Occipital lobe (tissue), 2 donors: Measurements from ENCODE around the gene GTF2IRD1. TPM values are rescaled to one million over a fixed set of nuclear protein-coding genes. Genes with fewer than 3 reads are reported as not detected.
"Not testable (repeated sequence)": the region's sequence is repeated elsewhere in the genome, so short reads cannot be mapped to it uniquely, and the experiment has no call there.

Experiments used
- DNase-seq: peaks from one replicate; lab custom pipeline; 2025; lab: John Stamatoyannopoulos, UW
- total RNA-seq: library from RNA; depleted of rRNA; stranded (reverse); fragments of >200 nt; gene quantifications from one replicate; pipeline ENCODE4 v1.2.3, GENCODE V29; 2014

Gene GTF2IRD1
- total RNA-seq, 1 donor from 2014 or later: 16.1 TPM

DNA sequence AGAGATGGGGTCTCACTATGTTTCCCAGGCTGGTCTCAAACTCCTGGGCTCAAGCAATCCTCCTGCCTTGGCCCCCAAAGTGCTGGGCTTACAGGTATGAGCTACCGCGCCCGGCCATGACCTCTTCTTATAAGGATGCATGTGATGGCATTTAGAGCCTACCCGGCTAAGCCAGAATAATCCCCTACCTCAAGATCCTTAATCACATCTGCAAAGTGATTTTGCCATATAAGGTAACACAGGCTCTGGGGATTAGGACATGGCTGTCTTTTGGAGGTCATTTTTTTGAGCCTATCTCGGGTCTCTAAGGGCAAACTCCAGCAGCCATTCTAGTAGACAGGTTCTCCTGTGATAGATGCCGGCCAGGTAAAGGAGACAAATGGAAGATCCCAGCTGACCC is 39.6 kb downstream of the GTF2IRD1 start:
- DNase-seq: no peak

DNA sequence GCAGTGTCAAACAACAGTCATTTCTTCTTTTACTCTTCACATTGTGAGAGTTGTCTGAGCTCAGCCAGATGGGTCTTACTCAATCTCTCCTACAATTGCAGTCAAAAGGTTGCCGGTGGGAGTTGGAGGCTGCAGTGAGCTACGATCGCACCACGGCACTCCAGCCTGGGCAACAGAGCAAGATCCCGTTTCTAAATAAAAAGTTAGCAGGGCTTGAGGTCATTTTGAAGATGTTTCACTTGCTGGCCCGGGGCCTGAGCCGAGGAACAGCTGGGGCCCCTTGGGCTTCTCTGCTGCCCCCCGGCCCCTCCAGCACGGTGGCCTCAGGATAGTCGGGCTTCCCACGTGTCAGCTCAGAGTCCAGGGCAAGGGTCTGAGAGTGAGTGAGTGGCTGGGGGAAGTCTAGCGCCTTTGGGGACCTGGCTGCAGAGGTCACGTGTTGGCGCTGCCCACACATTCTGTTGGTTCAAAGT is 40.4 kb downstream of the GTF2IRD1 start:
- no peak for DNase-seq

DNA sequence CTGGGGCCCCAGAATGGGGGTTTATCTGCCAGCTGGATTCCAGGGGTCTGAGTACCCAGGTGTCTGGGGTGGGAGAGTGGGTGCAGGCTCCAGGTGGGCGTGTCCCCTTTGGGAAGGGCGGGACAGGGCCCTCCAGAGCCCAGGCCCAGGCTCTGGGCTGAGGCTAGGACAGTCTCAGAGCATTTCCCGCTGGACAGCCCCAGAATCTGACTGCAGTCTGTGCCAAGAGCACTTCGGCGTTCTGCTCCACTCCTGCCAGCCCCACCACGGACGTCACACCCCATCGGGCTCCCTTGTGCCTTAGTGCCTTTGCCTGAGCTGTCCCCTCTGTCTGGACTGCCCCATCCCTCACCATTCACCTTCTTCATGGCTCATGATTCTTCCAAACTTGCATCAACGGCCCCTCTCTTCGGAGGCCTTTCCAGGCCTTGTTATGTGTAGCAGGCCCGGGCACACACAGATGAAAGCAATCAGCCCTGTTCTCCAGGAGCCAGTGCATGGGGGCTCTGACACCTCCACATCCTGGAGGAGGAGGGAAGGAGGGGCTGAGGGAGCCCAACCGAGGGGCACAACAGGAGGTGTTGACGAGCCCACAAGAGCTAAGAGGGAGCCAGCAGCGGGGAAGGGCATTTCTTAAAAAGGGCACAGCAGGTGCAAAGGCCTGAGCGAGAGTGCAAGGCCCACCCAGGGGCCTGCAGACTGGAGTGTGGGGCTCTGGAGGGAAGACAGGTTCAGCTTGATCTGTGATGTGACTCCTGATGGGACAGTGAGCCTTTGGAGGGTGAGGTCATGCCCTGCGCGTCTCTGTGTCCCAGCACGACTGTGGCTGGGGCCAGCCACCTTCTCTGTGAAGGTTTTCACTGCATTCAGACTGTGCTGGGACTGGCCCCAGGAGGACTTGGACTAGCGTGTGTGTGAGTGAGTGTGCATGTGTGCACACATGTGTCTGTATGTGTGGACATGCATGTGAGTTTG is 41.7 kb downstream of the GTF2IRD1 start:
- no peak for DNase-seq

DNA sequence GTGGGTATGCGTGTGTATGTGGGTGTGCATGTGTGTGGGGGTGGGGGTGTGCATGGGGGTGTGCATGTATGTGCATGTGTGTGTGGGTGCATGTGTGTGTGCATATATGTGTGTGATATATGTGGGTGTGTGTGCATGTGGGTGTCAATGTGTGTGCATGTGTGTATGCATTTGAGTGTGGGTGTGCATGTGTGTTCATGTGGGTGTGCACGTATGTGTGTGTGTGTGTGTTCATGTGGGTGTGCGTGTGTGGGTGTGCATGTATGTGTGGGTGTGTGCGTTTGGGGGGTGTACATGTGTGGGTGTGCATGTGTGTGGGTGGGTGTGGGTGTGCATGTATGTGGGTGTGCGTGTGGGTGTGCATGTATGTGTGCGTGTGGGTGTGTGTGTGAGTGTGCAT is 42.6 kb downstream of the GTF2IRD1 start:
- DNase-seq: no peak

DNA sequence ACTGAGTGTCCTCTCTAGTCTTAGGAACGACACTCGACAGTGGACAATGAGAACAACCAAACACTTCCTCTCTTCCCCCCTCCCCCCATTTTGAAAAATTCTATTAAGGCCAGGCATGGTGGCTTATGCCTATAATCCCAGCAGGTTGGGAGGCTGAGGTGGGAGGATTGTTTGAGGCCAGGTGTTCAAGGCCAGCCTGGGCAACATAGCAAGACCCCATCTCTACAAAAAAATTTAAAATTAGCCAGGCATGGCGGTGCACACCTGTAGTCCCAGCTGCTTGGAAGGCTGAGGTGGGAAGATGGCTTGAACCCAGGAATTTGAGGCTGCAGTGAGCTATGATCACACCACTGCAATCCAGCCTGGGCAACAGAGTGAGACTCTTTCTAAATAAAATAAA is 43.1 kb downstream of the GTF2IRD1 start:
- DNase-seq: not testable (repeated sequence)

DNA sequence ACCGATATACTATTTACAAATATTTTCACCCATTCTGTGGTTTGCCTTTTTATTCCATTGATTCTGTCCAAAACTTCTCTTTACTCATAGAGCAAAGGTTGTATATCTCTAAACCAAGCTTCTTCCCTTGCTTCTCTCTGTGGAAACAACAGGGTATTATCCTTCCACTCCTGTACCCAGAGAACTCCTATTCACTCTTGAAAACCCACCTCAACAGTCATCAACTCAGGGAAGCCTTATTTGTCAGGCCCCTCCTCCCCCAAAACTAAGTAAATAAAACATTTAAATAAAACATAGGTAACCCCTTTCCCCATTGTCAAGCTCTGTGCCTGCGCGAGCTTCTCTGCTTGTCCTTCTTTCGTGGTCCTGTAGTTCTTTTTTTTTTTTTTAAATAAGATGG is 44.6 kb downstream of the GTF2IRD1 start:
- DNase-seq: no peak

GRCh38 chr7:74498996-74499834 is 45.5 kb downstream of the GTF2IRD1 start:
- DNase-seq: no peak

DNA sequence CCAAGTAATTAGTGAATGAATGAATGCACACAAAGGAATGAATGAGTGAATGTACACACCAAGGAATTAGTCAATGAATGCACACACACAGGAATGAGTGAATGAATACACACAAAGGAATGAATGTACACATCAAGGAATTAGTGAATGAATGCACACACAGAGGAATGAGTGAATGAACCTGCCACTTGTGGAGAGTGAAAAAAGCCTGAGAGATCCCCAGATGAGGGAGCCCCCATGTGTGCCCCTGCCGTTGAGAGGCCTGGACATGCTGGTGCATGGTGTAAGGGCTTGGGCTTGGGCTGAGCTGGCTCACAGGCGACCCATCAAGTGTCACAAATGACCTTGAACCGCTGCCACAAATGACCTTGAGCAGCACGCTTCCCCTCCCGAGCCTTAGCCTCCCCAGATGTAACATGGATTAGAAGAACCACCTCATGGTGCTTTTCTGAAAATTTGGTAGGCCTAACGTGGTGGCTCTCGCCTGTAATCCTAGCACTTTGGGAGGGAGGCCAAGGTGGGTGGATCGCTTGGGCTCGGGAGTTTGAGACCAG is 46.2 kb downstream of the GTF2IRD1 start:
- no peak for DNase-seq

DNA sequence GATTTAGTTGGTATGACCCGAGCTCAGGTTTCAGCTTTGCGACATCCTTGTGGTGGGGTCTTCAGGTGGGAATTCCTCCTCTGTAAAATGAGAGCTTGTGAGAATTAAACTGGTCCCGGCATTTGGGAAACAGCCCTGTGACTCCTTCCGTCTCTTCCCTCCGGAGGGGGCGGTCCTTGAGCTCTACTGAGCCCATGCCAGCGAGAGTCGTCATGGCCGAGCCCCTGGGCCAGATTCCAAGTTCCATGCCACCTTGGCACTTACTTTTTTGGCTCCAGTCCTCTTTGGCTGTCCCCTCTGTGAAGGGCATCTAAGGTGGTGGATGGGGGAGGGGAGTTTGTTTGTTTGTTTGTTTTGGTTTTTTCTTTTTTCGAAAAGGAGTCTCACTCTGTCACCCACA is 47.6 kb downstream of the GTF2IRD1 start:
- no peak for DNase-seq

- DNase-seq: no peak
Measured at GRCh38 chr7:74502216-74502891, 48.6 kb downstream of the GTF2IRD1 start.

DNA sequence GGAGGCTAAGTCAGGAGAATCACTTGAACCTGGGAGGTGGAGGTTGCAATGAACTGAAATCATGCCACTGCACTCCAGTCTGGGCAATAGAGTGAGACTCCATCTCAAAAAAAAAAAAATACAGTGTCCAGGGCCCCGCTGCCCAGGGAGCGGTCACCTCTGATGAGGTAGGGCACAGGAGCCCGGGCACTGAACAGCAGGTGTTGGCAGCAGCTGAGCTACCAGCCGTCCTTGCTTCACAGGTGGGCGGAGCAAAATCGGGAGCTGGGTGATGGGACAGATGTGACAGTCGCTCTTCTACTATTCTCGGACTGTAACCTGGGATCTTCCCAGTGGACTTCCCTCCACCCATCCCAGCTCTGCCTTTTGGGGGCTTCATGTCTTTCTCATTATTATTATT is 49.4 kb downstream of the GTF2IRD1 start:
- no peak for DNase-seq

GRCh38 chr7:74503943-74504342 is 50.2 kb downstream of the GTF2IRD1 start:
- no peak for DNase-seq

DNA sequence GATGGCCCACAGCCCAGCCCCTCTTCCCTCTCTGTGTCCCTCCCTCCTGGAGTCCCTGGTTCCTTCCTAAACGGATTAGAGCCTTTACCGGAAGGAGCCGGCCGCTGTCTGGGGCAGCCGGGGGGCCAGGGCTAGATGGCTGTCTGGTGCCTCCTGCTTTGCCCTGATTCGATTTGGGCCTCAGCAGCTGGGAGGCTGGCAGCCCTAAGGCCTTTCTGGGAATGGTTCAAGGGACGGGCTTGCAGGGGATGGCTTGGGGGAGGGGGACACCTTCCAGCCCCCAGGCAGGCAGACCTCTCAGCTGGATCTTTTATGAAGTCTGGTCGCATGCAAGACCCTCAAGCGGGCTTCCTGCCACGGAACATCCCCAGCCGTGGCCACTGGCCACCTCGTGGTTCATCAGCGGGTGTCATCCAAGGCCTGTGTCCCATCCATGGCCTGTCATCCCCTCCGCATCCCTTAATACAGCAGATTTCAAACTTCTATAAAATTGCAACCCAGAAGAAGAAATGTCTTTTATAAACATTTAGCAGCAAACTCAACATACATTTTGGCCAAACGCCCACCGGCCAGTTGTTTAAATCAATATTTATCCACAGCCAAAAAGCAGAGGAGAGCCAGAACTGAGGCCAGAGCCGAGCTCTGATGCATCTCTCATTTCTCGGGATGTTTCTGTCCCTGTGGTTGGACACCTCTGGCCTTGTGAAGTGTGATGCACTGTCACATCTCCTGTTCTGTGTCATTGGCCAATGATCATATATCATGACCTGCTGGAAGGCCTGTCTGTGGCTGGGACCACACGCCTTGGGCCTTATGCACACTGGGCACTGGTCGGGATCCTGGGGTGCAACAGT is 52.0 kb downstream of the GTF2IRD1 start:
- no peak for DNase-seq

GRCh38 chr7:74506325-74506724 is 52.6 kb downstream of the GTF2IRD1 start:
- DNase-seq: no peak

GRCh38 chr7:74507538-74508319 is 54.0 kb downstream of the GTF2IRD1 start:
- no peak for DNase-seq

- not testable (repeated sequence) for DNase-seq
Measured at GRCh38 chr7:74509453-74509852, 55.7 kb downstream of the GTF2IRD1 start.

DNA sequence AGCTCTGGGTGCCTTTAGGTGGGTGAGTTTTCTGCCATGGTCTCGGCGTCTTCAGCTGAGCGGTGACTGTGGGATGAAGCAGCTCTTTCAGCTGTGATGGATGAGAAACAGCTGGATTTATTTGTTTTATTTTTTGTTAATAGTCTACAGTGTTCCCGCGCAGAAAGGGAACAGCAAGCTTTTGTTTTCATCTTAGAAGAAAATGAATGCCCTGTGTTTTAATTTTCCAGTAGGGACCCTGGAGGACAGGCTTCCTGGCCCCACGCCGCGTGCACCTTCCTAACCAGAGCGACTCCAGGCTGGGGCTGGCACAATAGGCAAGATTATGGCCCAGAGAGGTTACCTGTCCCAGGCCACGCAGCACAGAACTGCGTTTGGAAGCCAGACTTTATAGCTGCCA is 57.6 kb downstream of the GTF2IRD1 start:
- DNase-seq: no peak

GRCh38 chr7:74512762-74513161 is 59.1 kb downstream of the GTF2IRD1 start:
- no peak for DNase-seq

DNA sequence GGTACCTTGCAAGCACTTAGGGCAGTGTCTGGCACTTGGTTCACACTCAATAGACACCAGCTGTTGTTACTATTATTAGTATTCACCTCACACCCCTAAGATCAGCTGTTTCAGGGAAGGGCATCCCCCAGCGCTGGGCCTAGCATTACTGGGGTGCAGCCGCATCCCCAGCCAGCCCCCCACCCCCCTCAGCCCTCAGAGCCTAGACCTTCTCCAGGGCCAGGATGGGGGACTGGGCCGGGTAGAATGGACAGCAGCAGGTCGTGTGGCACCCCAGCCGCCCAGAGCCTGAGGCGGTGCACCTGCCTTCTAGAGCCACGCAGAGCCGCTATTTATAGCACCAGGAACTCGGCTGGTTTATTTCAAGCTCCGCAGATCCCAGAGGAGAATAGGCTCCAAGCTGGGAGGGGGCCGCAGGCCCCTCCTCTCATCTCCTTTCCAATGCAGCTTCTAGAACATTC is 60.5 kb downstream of the GTF2IRD1 start:
- no peak for DNase-seq
